ENCODE data around the gene MISP3. TPM values are rescaled to one million over a fixed set of nuclear protein-coding genes. Genes with fewer than 3 reads are reported as not detected.

The MISP3 gene
- total and polyA plus RNA-seq, 10 donors: 1.5 to 8.0 (median 2.0) TPM

DNA sequence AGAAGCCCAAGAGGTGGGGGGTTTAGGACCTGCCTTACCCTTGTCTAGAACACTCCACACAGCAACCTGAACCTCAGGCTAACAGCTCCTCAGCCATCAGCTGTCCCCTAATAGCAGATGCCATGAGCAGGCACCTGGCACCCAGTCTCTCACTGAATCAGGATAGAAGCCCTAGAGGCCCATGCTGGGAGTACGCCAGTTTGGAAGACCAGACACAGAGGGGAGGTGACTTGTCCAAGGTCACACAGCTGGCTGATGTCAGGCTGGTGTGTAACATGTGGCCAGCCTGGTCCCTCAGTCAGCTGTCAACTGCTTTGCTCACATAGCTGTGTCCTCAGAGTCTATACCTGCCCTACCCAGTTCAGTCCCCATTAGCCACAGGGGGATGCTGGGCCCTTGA is 30.7 kb downstream of the MISP3 start:
- 73 to 95% (median 85%) methylated on average over 1 of the region's 1 CpG for WGBS, 5 donors
- DNase-seq: no peak
- no peaks in the 10 kb centered on the region for H3K9me3 ChIP-seq
- no peak overlapping the region for H3K4me3 ChIP-seq
- H3K27ac ChIP-seq: peak overlapping the region in 5 of 8 donors; percentile 8 to 65 (median 28)
- intact Hi-C loops (cut with DNase I; ENCODE audit: low total_unique reads): no loop called here
- H3K4me1 ChIP-seq: peaks cover 5 to 43% (median 30%) of the 10 kb centered on the region in 6 donors
- no peaks in the 10 kb centered on the region for H3K27me3 ChIP-seq (replicated peaks in 1 of 7)
- peaks cover 0 to 100% (median 78%) of the 10 kb centered on the region in 6 donors for H3K36me3 ChIP-seq
- TF ChIP-seq POLR2AphosphoS5 (IDR thresholded peaks at IDR 0.05) (no peak), POLR2A (IDR thresholded peaks at IDR 0.05) (no peak)
- TF ChIP-seq, protein P1, sequence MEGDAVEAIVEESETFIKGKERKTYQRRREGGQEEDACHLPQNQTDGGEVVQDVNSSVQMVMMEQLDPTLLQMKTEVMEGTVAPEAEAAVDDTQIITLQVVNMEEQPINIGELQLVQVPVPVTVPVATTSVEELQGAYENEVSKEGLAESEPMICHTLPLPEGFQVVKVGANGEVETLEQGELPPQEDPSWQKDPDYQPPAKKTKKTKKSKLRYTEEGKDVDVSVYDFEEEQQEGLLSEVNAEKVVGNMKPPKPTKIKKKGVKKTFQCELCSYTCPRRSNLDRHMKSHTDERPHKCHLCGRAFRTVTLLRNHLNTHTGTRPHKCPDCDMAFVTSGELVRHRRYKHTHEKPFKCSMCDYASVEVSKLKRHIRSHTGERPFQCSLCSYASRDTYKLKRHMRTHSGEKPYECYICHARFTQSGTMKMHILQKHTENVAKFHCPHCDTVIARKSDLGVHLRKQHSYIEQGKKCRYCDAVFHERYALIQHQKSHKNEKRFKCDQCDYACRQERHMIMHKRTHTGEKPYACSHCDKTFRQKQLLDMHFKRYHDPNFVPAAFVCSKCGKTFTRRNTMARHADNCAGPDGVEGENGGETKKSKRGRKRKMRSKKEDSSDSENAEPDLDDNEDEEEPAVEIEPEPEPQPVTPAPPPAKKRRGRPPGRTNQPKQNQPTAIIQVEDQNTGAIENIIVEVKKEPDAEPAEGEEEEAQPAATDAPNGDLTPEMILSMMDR (IDR thresholded peaks at IDR 0.05 in 8 of 11, conservative IDR thresholded peaks at IDR 0.05 in 3 of 11): no peak

DNA sequence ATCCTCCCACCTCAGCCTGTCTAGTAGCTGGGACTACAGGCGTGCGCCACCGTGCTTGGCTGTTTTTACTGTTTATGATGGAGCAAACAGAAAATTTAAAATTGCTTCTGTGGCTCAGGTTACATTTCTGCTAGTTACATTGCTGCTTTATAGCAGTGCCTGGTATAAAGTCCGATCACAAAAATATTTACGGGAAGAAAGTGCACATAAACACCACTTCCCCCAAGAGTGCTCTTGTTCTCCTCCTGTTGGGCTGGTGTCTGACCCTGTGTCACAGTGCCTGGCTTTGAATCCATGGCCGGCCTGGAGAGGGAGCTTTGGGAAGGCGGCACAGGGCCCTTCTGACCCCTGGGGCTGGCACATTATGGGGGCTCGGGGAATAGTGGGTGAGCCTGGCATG is 33.1 kb downstream of the MISP3 start:
- intact Hi-C loops (cut with DNase I; ENCODE audit: low total_unique reads): no loop called here
- 87 to 96% (median 90%) methylated on average over 8 of the region's 8 CpGs for WGBS, 5 donors

DNA sequence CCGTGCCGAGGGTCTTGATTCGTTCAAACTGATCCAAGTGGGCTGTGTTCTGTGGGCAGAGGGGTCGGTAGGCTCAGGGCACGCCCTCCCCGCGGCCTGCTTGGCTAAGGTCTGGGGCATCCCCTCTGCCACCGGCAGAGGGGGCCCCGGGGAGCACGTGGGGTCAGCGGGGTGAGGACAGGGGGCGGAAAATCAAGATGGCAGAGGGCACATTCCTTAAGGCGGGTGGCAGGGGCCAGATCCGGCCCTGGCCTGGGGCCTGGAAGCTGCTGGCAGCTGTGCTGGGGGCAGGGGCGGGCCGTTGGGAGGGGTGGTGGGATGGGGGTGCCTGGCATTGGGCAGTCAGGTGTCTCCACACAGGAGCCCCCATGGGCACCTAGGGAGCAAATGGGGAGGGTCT is 34.3 kb downstream of the MISP3 start:
- TF ChIP-seq, protein P1 (IDR thresholded peaks at IDR 0.05 in 8 of 11, conservative IDR thresholded peaks at IDR 0.05 in 3 of 11): no peak
- TF ChIP-seq POLR2AphosphoS5 (IDR thresholded peaks at IDR 0.05) (no peak), POLR2A (IDR thresholded peaks at IDR 0.05) (no peak)
- Histone ChIP-seq H3K4me1 (peaks cover 5 to 70% (median 38%) of the 10 kb centered on the region in 6 donors), H3K27me3 (replicated peaks in 1 of 7) (no peaks in the 10 kb centered on the region), H3K36me3 (peaks cover 0 to 83% (median 51%) of the 10 kb centered on the region in 6 donors), H3K4me3 (no peak overlapping the region), H3K9me3 (no peaks in the 10 kb centered on the region), H3K27ac (peak overlapping the region in 6 of 8 donors; percentile 41 to 73 (median 66))
- WGBS, 5 donors: 77 to 94% (median 84%) methylated on average over 12 to 16 of the region's 16 CpGs
- intact Hi-C loops (cut with DNase I; ENCODE audit: low total_unique reads): no loop called here
- DNase-seq: no peak

More for the DNA sequence above, 33.1 kb downstream of the MISP3 start:
- Histone ChIP-seq H3K27ac (peak overlapping the region in 2 of 8 donors; percentile 16 to 50), H3K27me3 (replicated peaks in 1 of 7) (no peaks in the 10 kb centered on the region), H3K9me3 (no peaks in the 10 kb centered on the region), H3K4me1 (peaks cover 5 to 64% (median 35%) of the 10 kb centered on the region in 6 donors), H3K36me3 (peaks cover 0 to 89% (median 61%) of the 10 kb centered on the region in 6 donors), H3K4me3 (no peak overlapping the region)
- TF ChIP-seq POLR2AphosphoS5 (IDR thresholded peaks at IDR 0.05): no peak
- TF ChIP-seq, protein P1 (IDR thresholded peaks at IDR 0.05 in 8 of 11, conservative IDR thresholded peaks at IDR 0.05 in 3 of 11): no peak
- TF ChIP-seq POLR2A (IDR thresholded peaks at IDR 0.05): no peak
- no peak for DNase-seq

DNA sequence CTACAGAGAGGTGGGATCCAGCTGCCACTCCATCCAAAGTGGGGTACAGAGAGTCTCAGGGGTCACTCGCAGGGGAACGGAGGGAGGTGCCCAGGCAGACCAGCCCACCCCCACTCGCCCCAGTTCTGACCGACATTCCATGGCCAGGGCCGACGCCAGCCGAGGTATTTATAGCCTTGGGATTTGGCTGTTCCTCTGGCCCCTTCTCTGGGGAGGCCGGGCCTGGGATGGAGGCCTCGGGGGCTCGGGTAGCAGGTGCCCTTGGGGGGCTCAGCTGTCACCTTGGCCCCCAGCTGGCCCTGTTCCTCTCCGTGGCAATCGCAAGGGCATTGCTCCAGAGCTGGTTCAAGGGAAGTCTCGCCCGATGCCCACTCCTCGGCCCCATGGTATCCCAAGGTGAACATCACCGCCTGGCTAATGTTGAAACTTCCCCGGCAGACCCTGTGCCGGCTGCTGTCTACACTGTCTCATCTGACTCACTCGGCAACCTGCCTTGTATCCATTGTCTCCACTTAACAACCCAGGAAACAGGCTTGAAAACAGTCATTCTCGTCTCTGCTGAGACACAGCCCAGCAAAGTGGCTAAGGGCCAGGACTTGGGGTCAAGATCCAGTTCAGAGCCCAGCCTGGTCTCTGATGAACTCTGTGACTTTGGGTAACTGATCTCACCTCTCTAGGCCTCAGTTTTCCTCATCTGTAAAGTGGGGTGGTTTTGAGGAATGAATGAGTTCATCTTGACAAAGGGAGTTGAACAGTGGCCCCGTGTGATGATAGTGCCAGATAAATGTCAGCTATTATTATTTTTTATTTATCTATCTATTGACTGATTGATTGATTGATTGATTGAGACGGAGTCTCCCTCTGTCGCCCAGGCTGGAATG is 35.2 kb downstream of the MISP3 start:
- Histone ChIP-seq H3K27me3 (replicated peaks in 1 of 7) (no peaks in the 10 kb centered on the region), H3K36me3 (peaks cover 0 to 75% (median 41%) of the 10 kb centered on the region in 6 donors), H3K4me1 (peaks cover 8 to 70% (median 39%) of the 10 kb centered on the region in 6 donors), H3K4me3 (no peak overlapping the region), H3K27ac (peak overlapping the region in 7 of 8 donors; percentile 42 to 73 (median 64)), H3K9me3 (no peaks in the 10 kb centered on the region)
- 72 to 83% (median 75%) methylated on average over 15 to 23 of the region's 23 CpGs for WGBS, 5 donors
- TF ChIP-seq POLR2A (IDR thresholded peaks at IDR 0.05): no peak
- peak in 2 of 3 donors; percentile 31 to 49 for TF ChIP-seq POLR2AphosphoS5 (IDR thresholded peaks at IDR 0.05)
- TF ChIP-seq, protein P1 (IDR thresholded peaks at IDR 0.05 in 8 of 11, conservative IDR thresholded peaks at IDR 0.05 in 3 of 11): no peak
- DNase-seq: no peak
- intact Hi-C loops (cut with DNase I; ENCODE audit: low total_unique reads): no loop called here

All from spleen (tissue), 11 donors.